Liver (tissue), 9 donors: Measurements from ENCODE around the gene FANK1. TPM values are rescaled to one million over a fixed set of nuclear protein-coding genes. Genes with fewer than 3 reads are reported as not detected.

Source experiments
- DNase-seq: peaks from one replicate; pipeline ENCODE4 v3.0.0-alpha.2; 2017; ENCODE audit warnings: low spot score
- H3K27ac ChIP-seq, 2 donors: one replicate each; pipeline ENCODE4 v1.7.0; 2013; ENCODE audit warnings: inconsistent platforms in 2 of 2, low read length in 2 of 2, control low read depth in 1 of 2, low read depth in 1 of 2, mild to moderate bottlenecking in 1 of 2
- H3K27me3 ChIP-seq, 4 donors: one replicate each; pipeline versions ENCODE4 v1.6.1 to v1.7.0; 2013; ENCODE audit warnings: low read length in 3 of 4, inconsistent platforms in 1 of 4, mild to moderate bottlenecking in 1 of 4, moderate library complexity in 1 of 4; ENCODE audit not compliant: control insufficient read depth in 4 of 4, insufficient read depth in 4 of 4
- H3K36me3 ChIP-seq, 4 donors: one replicate each; pipeline versions ENCODE4 v1.6.1 to v1.7.0; 2013; ENCODE audit warnings: low read length in 3 of 4, mild to moderate bottlenecking in 3 of 4, low read depth in 1 of 4, moderate library complexity in 1 of 4; ENCODE audit not compliant: control insufficient read depth in 4 of 4, insufficient read depth in 3 of 4
- H3K4me1 ChIP-seq, 4 donors: one replicate each; pipeline versions ENCODE4 v1.6.1 to v1.7.0; 2013; ENCODE audit warnings: low read length in 3 of 4, mild to moderate bottlenecking in 3 of 4, moderate library complexity in 1 of 4; ENCODE audit not compliant: control insufficient read depth in 4 of 4, insufficient read depth in 4 of 4
- H3K4me3 ChIP-seq, 3 donors: one replicate each; pipeline versions ENCODE4 v1.6.1 to v1.7.0; 2013; ENCODE audit warnings: low read length in 3 of 3, control low read depth in 1 of 3, low read depth in 1 of 3, mild to moderate bottlenecking in 1 of 3
- H3K9ac ChIP-seq, 2 donors: one replicate each; pipeline ENCODE4 v1.7.0; 2013; ENCODE audit warnings: low read length in 2 of 2, mild to moderate bottlenecking in 2 of 2, moderate library complexity in 2 of 2, control low read depth in 1 of 2, low read depth in 1 of 2
- H3K9me3 ChIP-seq, 4 donors: one replicate each; pipeline versions ENCODE4 v1.6.1 to v1.7.0; 2013; ENCODE audit warnings: low read length in 3 of 4; ENCODE audit not compliant: control insufficient read depth in 4 of 4
- ATF3 ChIP-seq: IDR thresholded peaks from 2 replicates; pipeline ENCODE4 v1.6.1; 2016; ENCODE audit warnings: antibody characterized with exemption
- CTCF ChIP-seq: fragments of 150-350 bp; IDR thresholded peaks from 2 replicates; pipeline ENCODE4 v1.5.1; 2017; ENCODE audit warnings: improper control_type of control experiment, low read depth, low read length; ENCODE audit not compliant: missing input control
- EGR1 ChIP-seq, 2 donors: IDR thresholded peaks; 2 replicates each; pipeline ENCODE4 v1.6.1; 2016 to 2018; ENCODE audit warnings: antibody characterized with exemption in 2 of 2, low read depth in 2 of 2
- FOXA1 ChIP-seq: IDR thresholded peaks from 2 replicates; pipeline ENCODE4 v1.6.1; 2016; ENCODE audit warnings: antibody characterized with exemption
- FOXA2 ChIP-seq: IDR thresholded peaks from 2 replicates; pipeline ENCODE4 v1.6.1; 2016; ENCODE audit warnings: antibody characterized with exemption
- HNF4A ChIP-seq, 2 donors: conservative IDR thresholded peaks; 2 replicates each; pipeline ENCODE4 v1.6.1; 2016; ENCODE audit warnings: antibody characterized with exemption in 2 of 2, mild to moderate bottlenecking in 2 of 2
- HNF4G ChIP-seq: IDR thresholded peaks from 2 replicates; pipeline ENCODE4 v1.6.1; 2016; ENCODE audit warnings: antibody characterized with exemption
- JUND ChIP-seq, 2 donors: IDR thresholded peaks; 2 replicates each; pipeline ENCODE4 v1.6.1; 2016; ENCODE audit warnings: antibody characterized with exemption in 2 of 2
- MAX ChIP-seq: IDR thresholded peaks from 2 replicates; pipeline ENCODE4 v1.6.1; 2016; ENCODE audit warnings: antibody characterized with exemption
- NR2F2 ChIP-seq: IDR thresholded peaks from 2 replicates; pipeline ENCODE4 v1.6.1; 2016; ENCODE audit warnings: antibody characterized with exemption
- RAD21 ChIP-seq, 2 donors: IDR thresholded peaks; 2 replicates each; pipeline ENCODE4 v1.6.1; 2016; ENCODE audit warnings: antibody characterized with exemption in 2 of 2, mild to moderate bottlenecking in 2 of 2
- RXRA ChIP-seq, 2 donors: IDR thresholded peaks; 2 replicates each; pipeline ENCODE4 v1.6.1; 2017 to 2018; ENCODE audit warnings: antibody characterized with exemption in 2 of 2, mild to moderate bottlenecking in 1 of 2
- SP1 ChIP-seq: IDR thresholded peaks from 2 replicates; pipeline ENCODE4 v1.6.1; 2018; ENCODE audit warnings: antibody characterized with exemption, mild to moderate bottlenecking
- TAF1 ChIP-seq: conservative IDR thresholded peaks from 2 replicates; pipeline ENCODE4 v1.6.1; 2016; ENCODE audit warnings: antibody characterized with exemption, mild to moderate bottlenecking
- YY1 ChIP-seq: IDR thresholded peaks from 2 replicates; pipeline ENCODE4 v1.6.1; 2016; ENCODE audit warnings: antibody characterized with exemption, mild to moderate bottlenecking
- ZBTB33 ChIP-seq: IDR thresholded peaks from 2 replicates; pipeline ENCODE4 v1.6.1; 2016; ENCODE audit warnings: antibody characterized with exemption
- WGBS: extraction: QIAGEN DNeasy Blood & Tissue Kit; methylation state at CpG from one replicate; pipeline ENCODE4 v1.1.7; 2013; 5-methylcytosine and 5-hydroxymethylcytosine counted together
- polyA plus RNA-seq, 2 donors: library from polyadenylated mRNA; stranded (reverse) in 1 of 2; unstranded in 1 of 2; fragments of 200-250 nt in 1 of 2; fragments of >200 nt in 1 of 2; fragmentation: Nextera tagmentation in 1 of 2; extraction: Ambion mirVana in 1 of 2; gene quantifications; one replicate each; pipeline versions ENCODE4 v1.2.1 to v1.2.3, GENCODE V29; 2013 to 2015
- total RNA-seq, 2 donors: library from RNA; depleted of rRNA; stranded (reverse); fragments of >200 nt; gene quantifications; one replicate each; pipeline ENCODE4 v1.2.3, GENCODE V29; 2014
- donor health status: healthy.
- donor health status: healthy.
- donor health status: healthy.
- donor health status: healthy.
- donor health status: healthy.

Gene FANK1
- total and polyA plus RNA-seq, 4 donors: 0.28 TPM; not detected in 3

GRCh38 chr10:125936331-125936730 is 40.0 kb downstream of the FANK1 start:
- Histone ChIP-seq H3K9me3 (no peaks in the 10 kb centered on the region), H3K27me3 (peaks cover 0 to 3% (median 1%) of the 10 kb centered on the region in 4 donors), H3K27ac (no peak overlapping the region), H3K36me3 (no peaks in the 10 kb centered on the region), H3K4me1 (no peaks in the 10 kb centered on the region), H3K4me3 (no peak overlapping the region), H3K9ac (no peak overlapping the region)
- TF ChIP-seq ZBTB33 (no peak), FOXA2 (no peak), JUND (IDR thresholded peaks at IDR 0.05) (no peak), YY1 (no peak), RAD21 (IDR thresholded peaks at IDR 0.05) (no peak), RXRA (IDR thresholded peaks at IDR 0.05) (no peak), CTCF (no peak), EGR1 (IDR thresholded peaks at IDR 0.05; ENCODE audit: low read depth in 2 of 2) (no peak), SP1 (no peak), NR2F2 (no peak), ATF3 (no peak), HNF4A (conservative IDR thresholded peaks at IDR 0.05) (no peak), MAX (no peak), HNF4G (no peak), TAF1 (no peak)
- 62% methylated on average over 2 of the region's 2 CpGs for WGBS
- no peak for DNase-seq

- no peak overlapping the region for H3K27ac ChIP-seq
- no peaks in the 10 kb centered on the region for H3K27me3 ChIP-seq
- no peaks in the 10 kb centered on the region for H3K36me3 ChIP-seq
- no peak for DNase-seq
- H3K4me3 ChIP-seq: no peak overlapping the region
- no peak overlapping the region for H3K9ac ChIP-seq
- TF ChIP-seq HNF4G (no peak), JUND (IDR thresholded peaks at IDR 0.05) (no peak), FOXA1 (no peak), EGR1 (IDR thresholded peaks at IDR 0.05; ENCODE audit: low read depth in 2 of 2) (no peak), ATF3 (no peak), MAX (no peak), CTCF (no peak), YY1 (no peak), FOXA2 (no peak), HNF4A (conservative IDR thresholded peaks at IDR 0.05) (no peak)
- 75% methylated on average over 13 of the region's 13 CpGs for WGBS
- no peaks in the 10 kb centered on the region for H3K9me3 ChIP-seq
- no peaks in the 10 kb centered on the region for H3K4me1 ChIP-seq
These were observed 44.2 kb downstream of the FANK1 start for GRCh38 chr10:125940515-125940914.
